ES-I3 (cell line): ENCODE data around the gene NME4.
A peak's percentile ranks its signal among the peaks of the same experiment; 100 is the strongest.

Source experiments
- H3K36me3 ChIP-seq: 2 replicates; pipeline ENCODE4 v1.6.1; 2013; ENCODE audit warnings: mild to moderate bottlenecking, low read length, control low read depth, moderate library complexity; ENCODE audit not compliant: insufficient read depth
- H3K4me1 ChIP-seq: 2 replicates; pipeline ENCODE4 v1.6.1; 2013; ENCODE audit warnings: mild to moderate bottlenecking, control low read depth, low read length; ENCODE audit not compliant: insufficient read depth
- H3K9ac ChIP-seq: 2 replicates; pipeline ENCODE4 v1.6.1; 2013; ENCODE audit warnings: low read depth, mild to moderate bottlenecking, low read length, moderate library complexity
- H3K9me3 ChIP-seq: 2 replicates; pipeline ENCODE4 v1.6.1; 2013; ENCODE audit warnings: mild to moderate bottlenecking, low read length, moderate library complexity; ENCODE audit not compliant: control insufficient read depth, insufficient read depth

The NME4 gene

GRCh38 chr16:391885-392335 lies 5.1 kb upstream of the NME4 start:
- Histone ChIP-seq H3K4me1 (peaks cover 10% of the 10 kb centered on the region; the same call in 1 of the 2 replicates), H3K9ac (no peak overlapping the region), H3K9me3 (0 out of 2 replicates have a peak, but pooled peaks cover 7% of the 10 kb centered on the region)

GRCh38 chr16:392450-393030 lies 4.5 kb upstream of the NME4 start:
- no peak overlapping the region for H3K9ac ChIP-seq
- H3K9me3 ChIP-seq, result 0 out of 2 replicates have a peak, but pooled peaks cover 7% of the 10 kb centered on the region
- H3K4me1 ChIP-seq, result peaks cover 10% of the 10 kb centered on the region; the same call in 1 of the 2 replicates
- H3K36me3 ChIP-seq, result no peaks in the 10 kb centered on the region; the same call in 1 of the 2 replicates

More at GRCh38 chr16:391885-392335, 5.1 kb upstream of the NME4 start:
- no peaks in the 10 kb centered on the region; the same call in 1 of the 2 replicates for H3K36me3 ChIP-seq

DNA sequence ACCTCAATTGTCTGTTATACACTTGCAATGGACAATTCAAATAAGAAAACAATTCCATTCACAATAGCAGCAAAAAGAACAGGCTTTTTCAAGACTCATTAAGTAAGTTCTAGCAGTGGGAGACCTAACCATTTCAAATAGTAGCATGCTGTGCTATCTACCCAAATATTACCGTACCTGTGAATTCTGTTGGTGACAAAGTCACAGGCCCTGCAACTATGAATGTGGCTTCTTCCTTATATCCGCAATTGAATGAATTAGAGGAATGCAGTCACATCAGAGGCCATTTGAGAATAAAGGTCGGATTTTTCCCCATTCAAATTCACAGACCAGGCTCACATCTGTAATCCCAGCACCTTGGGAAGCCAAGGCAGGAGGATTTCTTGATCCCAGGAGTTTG lies 800 bp upstream of the NME4 start:
- H3K36me3 ChIP-seq, result no peaks in the 10 kb centered on the region; the same call in 1 of the 2 replicates
- H3K9me3 ChIP-seq, result 0 out of 2 replicates have a peak, but pooled peaks cover 7% of the 10 kb centered on the region
- peaks cover 15% of the 10 kb centered on the region; the same call in 1 of the 2 replicates for H3K4me1 ChIP-seq
- peak overlapping the region; percentile 84; the same call in 1 of the 2 replicates for H3K9ac ChIP-seq

GRCh38 chr16:396605-397004 lies 394 bp upstream of the NME4 start:
- H3K36me3 ChIP-seq, result no peaks in the 10 kb centered on the region; the same call in 1 of the 2 replicates
- 0 out of 2 replicates have a peak, but pooled peaks cover 7% of the 10 kb centered on the region for H3K9me3 ChIP-seq
- H3K9ac ChIP-seq, result peak overlapping the region; percentile 84
- peaks cover 15% of the 10 kb centered on the region; the same call in 1 of the 2 replicates for H3K4me1 ChIP-seq

- peaks cover 15% of the 10 kb centered on the region; the same call in 1 of the 2 replicates for H3K4me1 ChIP-seq
- no peaks in the 10 kb centered on the region for H3K36me3 ChIP-seq
- H3K9me3 ChIP-seq, result no peaks in the 10 kb centered on the region
- no peak overlapping the region for H3K9ac ChIP-seq
Measured at GRCh38 chr16:397736-398332, 835 bp downstream of the NME4 start.

DNA sequence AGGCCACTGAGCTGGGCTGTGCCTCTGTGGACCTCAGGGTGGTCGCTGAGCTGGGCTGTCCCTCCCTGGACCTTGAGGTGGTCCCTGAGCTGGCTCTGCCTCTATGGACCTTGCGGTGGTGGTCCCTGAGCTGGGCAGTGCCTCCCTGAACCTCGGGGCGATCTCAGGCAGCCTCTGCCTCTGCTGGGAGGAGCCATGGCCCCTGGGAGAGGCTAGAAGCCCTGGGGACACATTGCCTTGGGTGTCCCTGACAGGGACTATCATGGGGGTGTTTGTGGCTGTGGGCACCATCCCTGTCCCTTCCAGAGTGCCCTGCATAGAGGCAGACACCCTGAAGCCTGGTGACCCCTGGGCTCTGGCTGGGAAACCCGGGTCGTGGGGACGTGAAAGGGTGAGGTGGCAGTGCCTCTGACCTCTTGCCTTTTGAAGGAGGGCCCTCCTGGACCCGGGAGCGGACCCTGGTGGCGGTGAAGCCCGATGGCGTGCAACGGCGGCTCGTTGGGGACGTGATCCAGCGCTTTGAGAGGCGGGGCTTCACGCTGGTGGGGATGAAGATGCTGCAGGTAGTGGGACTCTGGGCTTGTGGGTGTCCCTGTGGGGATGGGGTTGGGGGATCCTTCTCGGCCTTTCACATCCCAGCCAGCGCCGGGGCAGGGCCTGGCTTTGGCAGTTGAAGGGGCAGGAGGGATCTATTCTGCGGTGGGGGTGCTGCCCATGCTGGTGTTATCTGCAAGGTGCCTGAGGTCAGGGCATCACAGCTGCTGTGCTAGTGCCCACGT lies 1.8 kb downstream of the NME4 start:
- Histone ChIP-seq H3K36me3 (no peaks in the 10 kb centered on the region), H3K9ac (no peak overlapping the region), H3K9me3 (no peaks in the 10 kb centered on the region), H3K4me1 (peaks cover 15% of the 10 kb centered on the region; the same call in 1 of the 2 replicates)

- Histone ChIP-seq H3K9me3 (no peaks in the 10 kb centered on the region), H3K36me3 (no peaks in the 10 kb centered on the region), H3K9ac (no peak overlapping the region), H3K4me1 (peaks cover 15% of the 10 kb centered on the region; the same call in 1 of the 2 replicates)
Measured at GRCh38 chr16:399340-400019, 2.5 kb downstream of the NME4 start.

DNA sequence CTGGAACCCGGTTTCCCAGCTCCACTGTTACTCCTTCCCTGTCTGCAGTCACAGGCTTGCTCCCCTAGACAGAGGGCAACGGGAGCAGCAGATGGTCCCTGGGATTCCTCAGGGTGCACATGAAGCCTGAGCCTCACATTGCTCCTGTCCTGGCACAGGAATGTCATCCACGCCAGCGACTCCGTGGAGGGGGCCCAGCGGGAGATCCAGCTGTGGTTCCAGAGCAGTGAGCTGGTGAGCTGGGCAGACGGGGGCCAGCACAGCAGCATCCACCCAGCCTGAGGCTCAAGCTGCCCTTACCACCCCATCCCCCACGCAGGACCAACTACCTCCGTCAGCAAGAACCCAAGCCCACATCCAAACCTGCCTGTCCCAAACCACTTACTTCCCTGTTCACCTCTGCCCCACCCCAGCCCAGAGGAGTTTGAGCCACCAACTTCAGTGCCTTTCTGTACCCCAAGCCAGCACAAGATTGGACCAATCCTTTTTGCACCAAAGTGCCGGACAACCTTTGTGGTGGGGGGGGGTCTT lies 3.1 kb downstream of the NME4 start:
- Histone ChIP-seq H3K4me1 (peaks cover 15% of the 10 kb centered on the region; the same call in 1 of the 2 replicates), H3K36me3 (no peaks in the 10 kb centered on the region), H3K9ac (peak overlapping the region; percentile 78; the same call in 1 of the 2 replicates), H3K9me3 (no peaks in the 10 kb centered on the region)

GRCh38 chr16:401468-402348 lies 4.7 kb downstream of the NME4 start, which contains the start of gene DECR2:
Gene DECR2, plus strand, starts transcription at chr16:401885. Its CDS starts 79 bp downstream, at chr16:401964.
- H3K9me3 ChIP-seq, result no peaks in the 10 kb centered on the region
- H3K9ac ChIP-seq, result peak within 1 kb of the TSS; percentile 95
- peaks cover 9% of the 10 kb centered on the region; the same call in 1 of the 2 replicates for H3K4me1 ChIP-seq
- H3K36me3 ChIP-seq, result no peaks in the 10 kb centered on the region

DNA sequence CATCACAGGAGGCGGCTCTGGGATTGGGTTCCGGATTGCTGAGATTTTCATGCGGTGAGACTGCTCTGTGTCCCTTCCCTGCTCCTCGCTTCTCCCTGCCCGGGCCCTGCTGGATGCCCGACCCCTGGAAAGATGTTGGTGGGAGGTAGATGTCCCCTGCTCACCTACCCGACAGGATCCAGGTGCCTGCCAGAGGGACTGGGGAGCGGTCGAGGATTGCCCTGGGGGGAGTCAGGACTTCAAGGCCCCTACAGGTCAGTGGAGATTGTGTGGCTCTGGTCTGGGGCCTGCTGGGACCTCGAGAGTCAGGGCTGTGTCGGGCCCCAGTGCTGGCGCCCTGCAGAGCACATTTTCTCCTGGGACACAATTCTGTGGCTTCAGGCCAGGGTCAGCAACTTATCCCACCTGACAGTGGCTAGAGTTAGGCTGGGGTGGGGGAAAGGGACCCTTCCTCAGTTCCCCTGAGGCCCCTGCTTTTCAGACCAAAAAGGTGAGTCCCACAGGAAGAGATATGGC lies 8.0 kb downstream of the NME4 start:
- Histone ChIP-seq H3K9me3 (no peaks in the 10 kb centered on the region), H3K4me1 (peaks cover 5% of the 10 kb centered on the region; the same call in 1 of the 2 replicates), H3K9ac (no peak overlapping the region), H3K36me3 (0 out of 2 replicates have a peak, but pooled peaks cover 6% of the 10 kb centered on the region)

DNA sequence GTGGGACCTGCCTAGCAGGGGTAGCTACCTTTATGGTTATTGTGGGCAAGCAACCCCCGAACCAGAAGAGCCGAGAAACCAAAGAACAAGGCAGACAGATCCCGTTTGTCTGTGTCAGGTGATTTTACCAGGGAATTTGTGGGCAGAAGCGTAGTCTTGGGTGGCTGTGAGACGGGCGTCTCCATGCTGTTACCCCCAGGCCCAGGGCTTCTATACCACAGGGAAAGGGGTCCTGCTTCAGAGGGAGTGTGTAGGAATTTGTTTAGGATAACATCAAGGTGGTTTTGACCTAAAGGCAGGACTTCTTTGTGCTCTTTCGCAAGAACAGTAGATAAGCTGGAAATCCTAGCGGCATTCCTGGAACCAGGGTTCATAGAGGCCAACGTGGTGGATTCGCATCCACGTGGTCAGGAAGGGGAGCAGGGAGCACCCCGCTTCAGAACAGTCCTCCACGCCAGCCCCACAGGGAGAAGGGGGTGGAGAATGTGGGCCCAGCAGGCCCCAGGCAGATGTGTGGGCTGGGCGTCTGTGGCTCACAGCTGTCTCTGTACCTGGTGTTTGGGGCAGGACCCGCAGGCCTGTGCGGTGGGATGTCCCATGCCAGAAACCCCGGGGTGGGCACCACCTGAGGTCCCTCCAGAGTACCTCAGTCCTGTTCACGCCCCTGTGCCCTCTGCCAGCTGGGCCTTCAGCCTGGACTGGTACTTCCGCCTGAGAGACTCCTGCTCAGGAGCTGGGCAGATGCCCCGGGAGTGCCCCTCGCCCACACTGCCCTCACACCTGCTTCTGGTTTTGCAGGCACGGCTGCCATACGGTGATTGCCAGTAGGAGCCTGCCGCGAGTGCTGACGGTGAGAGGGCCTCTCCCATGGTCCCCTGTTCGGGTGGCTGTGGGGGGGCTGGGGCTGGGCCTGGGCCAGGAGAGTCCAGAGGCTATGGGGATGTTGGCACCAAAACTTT lies 8.8 kb downstream of the NME4 start:
- Histone ChIP-seq H3K9me3 (no peaks in the 10 kb centered on the region), H3K9ac (no peak overlapping the region), H3K36me3 (0 out of 2 replicates have a peak, but pooled peaks cover 6% of the 10 kb centered on the region), H3K4me1 (no peaks in the 10 kb centered on the region)

- Histone ChIP-seq H3K9ac (no peak overlapping the region), H3K4me1 (no peaks in the 10 kb centered on the region), H3K36me3 (0 out of 2 replicates have a peak, but pooled peaks cover 6% of the 10 kb centered on the region), H3K9me3 (no peaks in the 10 kb centered on the region)
Measured at GRCh38 chr16:407253-407652, 10.3 kb downstream of the NME4 start.
